HCT116 (cell line): ENCODE measurements around the gene COPG1.

ENCODE experiments used
- CTCF ChIP-seq, 3 experiments: fragments of 200-600 bp in 1 of 3; sonication (generic) in 1 of 3; IDR thresholded peaks in 2 of 3; conservative IDR thresholded peaks in 1 of 3; 2 replicates each; pipeline ENCODE4 v1.5.1; 2012 to 2017; ENCODE audit warnings: low read depth in 2 of 3, low read length in 2 of 3, antibody characterized with exemption in 1 of 3, borderline replicate concordance in 1 of 3, control low read depth in 1 of 3, mild to moderate bottlenecking in 1 of 3, mixed read lengths in 1 of 3, mixed run types in 1 of 3, moderate library complexity in 1 of 3; ENCODE audit not compliant: insufficient read depth in 1 of 3
- JUND ChIP-seq: IDR thresholded peaks from 2 replicates; pipeline ENCODE4 v1.6.1; 2012
- POLR2A ChIP-seq: IDR thresholded peaks from 2 replicates; pipeline ENCODE4 v1.7.0; 2011; ENCODE audit warnings: borderline replicate concordance; ENCODE audit not compliant: insufficient read depth, insufficient read length; ENCODE audit errors: extremely low read depth
- RAD21 ChIP-seq: IDR thresholded peaks from 2 replicates; pipeline ENCODE4 v1.6.1; 2012; ENCODE audit warnings: low read depth, mild to moderate bottlenecking
- TCF7L2 ChIP-seq: IDR thresholded peaks from 2 replicates; pipeline ENCODE4 v1.7.0; 2011; ENCODE audit warnings: borderline replicate concordance, inconsistent platforms; ENCODE audit not compliant: insufficient read depth, insufficient read length; ENCODE audit errors: extremely low read depth
- ZBTB33 ChIP-seq: IDR thresholded peaks from 2 replicates; pipeline ENCODE4 v1.6.1; 2011; ENCODE audit warnings: mild to moderate bottlenecking, low read length, moderate library complexity; ENCODE audit not compliant: insufficient replicate concordance; ENCODE audit errors: extremely low read depth

- TF ChIP-seq JUND, result no peak
- TF ChIP-seq CTCF (IDR thresholded peaks at IDR 0.05 in 2 of 3, conservative IDR thresholded peaks at IDR 0.05 in 1 of 3; ENCODE audit: borderline replicate concordance in 1 of 3, insufficient read depth in 1 of 3, low read depth in 2 of 3, low read length in 2 of 3), result no peak
- TF ChIP-seq TCF7L2, result no peak
- no peak for TF ChIP-seq ZBTB33
- TF ChIP-seq RAD21, result no peak
- TF ChIP-seq POLR2A, result no peak
Measured at GRCh38 chr3:129280183-129280582, 30.8 kb downstream of the COPG1 start.
